Spleen (tissue), 11 donors: ENCODE measurements around the gene OR10H2. TPM values are rescaled to one million over a fixed set of nuclear protein-coding genes. Genes with fewer than 3 reads are reported as not detected.

Experiments
- DNase-seq: peaks from one replicate; pipeline ENCODE4 v3.0.0-alpha.2; 2020
- H3K27ac ChIP-seq, 8 donors: fragments of 200-600 bp; sonication (generic) in 7 of 8; 1 replicate in 4 of 8; 2 replicates in 4 of 8; pipeline versions ENCODE4 v1.5.0 to v1.8.0; 2016 to 2021; ENCODE audit warnings: inconsistent platforms in 4 of 8, mild to moderate bottlenecking in 4 of 8, moderate library complexity in 1 of 8
- H3K27me3 ChIP-seq, 7 donors: fragments of 200-600 bp; sonication (generic) in 6 of 7; replicated peaks in 1 of 7; 1 replicate in 4 of 7; 2 replicates in 3 of 7; pipeline versions ENCODE4 v1.5.0 to v1.8.0; 2016 to 2021; ENCODE audit warnings: inconsistent platforms in 3 of 7, mild to moderate bottlenecking in 1 of 7
- H3K36me3 ChIP-seq, 6 donors: fragments of 200-600 bp; sonication (generic) in 5 of 6; 1 replicate in 4 of 6; 2 replicates in 2 of 6; pipeline versions ENCODE4 v1.5.0 to v1.8.0; 2016 to 2021; ENCODE audit warnings: inconsistent platforms in 2 of 6
- H3K4me1 ChIP-seq, 6 donors: fragments of 200-600 bp; sonication (generic) in 5 of 6; 1 replicate in 3 of 6; 2 replicates in 3 of 6; pipeline versions ENCODE4 v1.5.0 to v1.8.0; 2016 to 2021; ENCODE audit warnings: inconsistent platforms in 3 of 6
- H3K4me3 ChIP-seq, 8 donors: fragments of 200-600 bp; sonication (generic) in 7 of 8; 1 replicate in 4 of 8; 2 replicates in 4 of 8; pipeline versions ENCODE4 v1.5.0 to v1.8.0; 2016 to 2021; ENCODE audit warnings: inconsistent platforms in 4 of 8, mild to moderate bottlenecking in 4 of 8, moderate library complexity in 2 of 8
- H3K9me3 ChIP-seq, 8 donors: fragments of 200-600 bp; sonication (generic) in 7 of 8; 1 replicate in 4 of 8; 2 replicates in 4 of 8; pipeline versions ENCODE4 v1.5.0 to v1.8.0; 2016 to 2021; ENCODE audit warnings: inconsistent platforms in 4 of 8
- CTCF ChIP-seq, 11 experiments: fragments of 200-600 bp in 7 of 11; fragments of 450-650 bp in 4 of 11; sonication (generic) in 4 of 11; IDR thresholded peaks in 8 of 11; conservative IDR thresholded peaks in 3 of 11; 1 replicate in 7 of 11; 2 replicates in 4 of 11; pipeline versions ENCODE4 v1.4.0 to v1.8.0; 2016 to 2021; ENCODE audit warnings: antibody characterized with exemption in 11 of 11, inconsistent platforms in 4 of 11, mild to moderate bottlenecking in 1 of 11
- POLR2A ChIP-seq, 3 donors: fragments of 450-650 bp; IDR thresholded peaks; one replicate each; pipeline ENCODE4 v1.5.1; 2017; ENCODE audit warnings: antibody characterized with exemption in 3 of 3, mild to moderate bottlenecking in 1 of 3
- POLR2AphosphoS5 ChIP-seq, 3 donors: sonication (generic); formaldehyde crosslinking; IDR thresholded peaks; one replicate each; pipeline ENCODE4 v1.5.1; 2017; ENCODE audit warnings: antibody characterized with exemption in 3 of 3
- WGBS, 5 donors: extraction: QIAGEN DNeasy Blood & Tissue Kit in 3 of 5; methylation state at CpG; one replicate each; pipeline versions ENCODE4 v1.1.5 to v1.1.7; 2013 to 2018; 5-methylcytosine and 5-hydroxymethylcytosine counted together
- intact Hi-C: fragments of 100-400 bp; cut with DNase I; formaldehyde crosslinking; loops from one replicate; pipeline ENCODE4 v1.15.0; 2023; ENCODE audit warnings: low total_unique reads
- polyA plus RNA-seq, 3 donors: library from polyadenylated mRNA; stranded (reverse); fragments of 200-250 nt; gene quantifications; one replicate each; pipeline ENCODE4 v1.2.1, GENCODE V29; 2013
- total RNA-seq, 7 donors: library from RNA; depleted of rRNA in 3 of 7; stranded (reverse); fragments of >200 nt in 3 of 7; fragmentation: NEBNext Ultra II Directional in 4 of 7; extraction: Animal tissue kit (Norgen Biotek cat#: 25700) in 4 of 7; gene quantifications; one replicate each; pipeline versions ENCODE4 v1.1.0 to v1.2.1, GENCODE V29; 2016 to 2021
- donor health status: healthy with polysubstance abuse.
- donor health status: DM: no; HTN: no; CAD: no; lungs with moderate emphysema.
- donor health status: DM: no; HTN: no; CAD: no.
- donor health status: Bipolar disorder and iron deficiency.
- donor health status: healthy.
- donor health status: DM: no; HTN: no; CAD: no.
- donor health status: DM: yes; HTN: yes; CAD: no.

The OR10H2 gene
- total and polyA plus RNA-seq, 10 donors = not detected

GRCh38 chr19:15683411-15683810, 44.4 kb upstream of the OR10H2 start:
- no peak for DNase-seq
- intact Hi-C loops = no loop called here
- no peak overlapping the region for H3K4me3 ChIP-seq
- peaks cover 0 to 60% (median 0%) of the 10 kb centered on the region in 7 donors for H3K27me3 ChIP-seq
- H3K27ac ChIP-seq = no peak overlapping the region
- no peaks in the 10 kb centered on the region for H3K4me1 ChIP-seq
- WGBS, 5 donors = 77 to 83% (median 80%) methylated on average over 10 of the region's 10 CpGs
- H3K9me3 ChIP-seq = peaks cover 0 to 10% (median 5%) of the 10 kb centered on the region in 8 donors
- no peak for TF ChIP-seq POLR2A (IDR thresholded peaks at IDR 0.05)
- no peak for TF ChIP-seq CTCF (IDR thresholded peaks at IDR 0.05 in 8 of 11, conservative IDR thresholded peaks at IDR 0.05 in 3 of 11)
- no peak for TF ChIP-seq POLR2AphosphoS5 (IDR thresholded peaks at IDR 0.05)
- H3K36me3 ChIP-seq = peaks cover 0 to 99% (median 0%) of the 10 kb centered on the region in 6 donors

- Histone ChIP-seq H3K9me3 (peaks cover 0 to 24% (median 12%) of the 10 kb centered on the region in 8 donors), H3K4me3 (no peak overlapping the region), H3K36me3 (peaks cover 0 to 87% (median 0%) of the 10 kb centered on the region in 6 donors), H3K27ac (no peak overlapping the region), H3K4me1 (no peaks in the 10 kb centered on the region), H3K27me3 (peaks cover 0 to 46% (median 0%) of the 10 kb centered on the region in 7 donors)
- TF ChIP-seq CTCF (IDR thresholded peaks at IDR 0.05 in 8 of 11, conservative IDR thresholded peaks at IDR 0.05 in 3 of 11) = no peak
- no peak for TF ChIP-seq POLR2AphosphoS5 (IDR thresholded peaks at IDR 0.05)
- no peak for TF ChIP-seq POLR2A (IDR thresholded peaks at IDR 0.05)
- WGBS, 5 donors = 22 to 50% (median 32%) methylated on average over 6 to 9 of the region's 9 CpGs
- intact Hi-C loops = no loop called here
- no peak for DNase-seq
These were observed 43.0 kb upstream of the OR10H2 start for GRCh38 chr19:15684828-15685227.

GRCh38 chr19:15696654-15697194, 31.1 kb upstream of the OR10H2 start:
- Histone ChIP-seq H3K27ac (no peak overlapping the region), H3K4me1 (no peaks in the 10 kb centered on the region), H3K36me3 (peaks cover 0 to 33% (median 0%) of the 10 kb centered on the region in 6 donors), H3K9me3 (peaks cover 0 to 12% (median 0%) of the 10 kb centered on the region in 8 donors), H3K4me3 (no peak overlapping the region), H3K27me3 (peaks cover 0 to 44% (median 0%) of the 10 kb centered on the region in 7 donors)
- WGBS, 5 donors = 63 to 73% (median 70%) methylated on average over 12 to 19 of the region's 19 CpGs
- TF ChIP-seq POLR2AphosphoS5 (IDR thresholded peaks at IDR 0.05) (no peak), POLR2A (IDR thresholded peaks at IDR 0.05) (no peak), CTCF (IDR thresholded peaks at IDR 0.05 in 8 of 11, conservative IDR thresholded peaks at IDR 0.05 in 3 of 11) (no peak)
- DNase-seq = no peak
- intact Hi-C loops = no loop called here

GRCh38 chr19:15701757-15702533, 25.9 kb upstream of the OR10H2 start:
- 52 to 84% (median 65%) methylated on average over 3 to 4 of the region's 4 CpGs for WGBS, 5 donors
- H3K36me3 ChIP-seq = peaks cover 0 to 19% (median 0%) of the 10 kb centered on the region in 6 donors
- intact Hi-C loops = no loop called here

More at GRCh38 chr19:15701757-15702533, 25.9 kb upstream of the OR10H2 start:
- H3K4me1 ChIP-seq = peaks cover 0 to 14% (median 0%) of the 10 kb centered on the region in 6 donors
- no peak for TF ChIP-seq CTCF (IDR thresholded peaks at IDR 0.05 in 8 of 11, conservative IDR thresholded peaks at IDR 0.05 in 3 of 11)
- no peak for TF ChIP-seq POLR2AphosphoS5 (IDR thresholded peaks at IDR 0.05)
- no peak for TF ChIP-seq POLR2A (IDR thresholded peaks at IDR 0.05)
- peaks cover 0 to 10% (median 0%) of the 10 kb centered on the region in 8 donors for H3K9me3 ChIP-seq
- H3K27ac ChIP-seq = no peak overlapping the region
- H3K27me3 ChIP-seq = peaks cover 0 to 53% (median 0%) of the 10 kb centered on the region in 7 donors
- no peak overlapping the region for H3K4me3 ChIP-seq
- no peak for DNase-seq
